SHP77 treated with DMSO at 0.1 percent for 48 hours (cell line): ENCODE measurements around the gene ITIH1.
"Not testable (repeated sequence)": the region's sequence is repeated elsewhere in the genome, so short reads cannot be mapped to it uniquely, and the experiment has no call there.

Experiments
- DNase-seq: peaks from one replicate; lab custom pipeline; 2025; lab: John Stamatoyannopoulos, UW

ITIH1 gene

DNA sequence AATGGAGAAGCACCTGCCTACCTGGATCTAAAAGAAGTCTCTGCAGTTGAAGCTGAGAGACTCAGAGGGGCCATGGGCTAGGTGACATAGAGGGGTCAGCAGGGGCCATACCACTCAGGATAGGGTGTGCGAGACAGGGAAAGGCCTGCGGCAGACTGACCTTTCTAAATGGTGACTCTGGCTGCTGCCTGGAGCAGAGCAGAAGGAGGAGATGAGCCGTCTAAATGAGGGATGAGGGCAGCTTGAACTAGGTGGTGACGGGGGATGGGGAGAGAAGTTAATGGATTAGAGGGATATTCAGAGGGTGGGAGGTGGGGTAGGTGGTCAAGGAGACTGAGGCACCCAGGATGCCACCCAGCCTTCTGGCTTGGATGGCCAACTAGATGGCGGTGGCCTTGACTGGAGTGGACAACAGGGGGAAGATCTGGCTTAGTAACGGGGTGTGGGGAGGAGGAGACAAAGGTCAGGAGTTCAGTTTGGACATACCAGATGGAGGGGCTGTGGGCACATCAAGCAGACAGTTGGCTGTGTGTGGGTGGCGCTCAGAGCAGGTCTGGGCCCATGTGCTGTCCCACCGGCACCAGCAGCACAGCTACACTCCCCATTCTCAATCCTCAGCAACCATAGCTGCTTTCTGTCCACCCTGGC, 3.2 kb upstream of the ITIH1 start:
- no peak for DNase-seq

DNA sequence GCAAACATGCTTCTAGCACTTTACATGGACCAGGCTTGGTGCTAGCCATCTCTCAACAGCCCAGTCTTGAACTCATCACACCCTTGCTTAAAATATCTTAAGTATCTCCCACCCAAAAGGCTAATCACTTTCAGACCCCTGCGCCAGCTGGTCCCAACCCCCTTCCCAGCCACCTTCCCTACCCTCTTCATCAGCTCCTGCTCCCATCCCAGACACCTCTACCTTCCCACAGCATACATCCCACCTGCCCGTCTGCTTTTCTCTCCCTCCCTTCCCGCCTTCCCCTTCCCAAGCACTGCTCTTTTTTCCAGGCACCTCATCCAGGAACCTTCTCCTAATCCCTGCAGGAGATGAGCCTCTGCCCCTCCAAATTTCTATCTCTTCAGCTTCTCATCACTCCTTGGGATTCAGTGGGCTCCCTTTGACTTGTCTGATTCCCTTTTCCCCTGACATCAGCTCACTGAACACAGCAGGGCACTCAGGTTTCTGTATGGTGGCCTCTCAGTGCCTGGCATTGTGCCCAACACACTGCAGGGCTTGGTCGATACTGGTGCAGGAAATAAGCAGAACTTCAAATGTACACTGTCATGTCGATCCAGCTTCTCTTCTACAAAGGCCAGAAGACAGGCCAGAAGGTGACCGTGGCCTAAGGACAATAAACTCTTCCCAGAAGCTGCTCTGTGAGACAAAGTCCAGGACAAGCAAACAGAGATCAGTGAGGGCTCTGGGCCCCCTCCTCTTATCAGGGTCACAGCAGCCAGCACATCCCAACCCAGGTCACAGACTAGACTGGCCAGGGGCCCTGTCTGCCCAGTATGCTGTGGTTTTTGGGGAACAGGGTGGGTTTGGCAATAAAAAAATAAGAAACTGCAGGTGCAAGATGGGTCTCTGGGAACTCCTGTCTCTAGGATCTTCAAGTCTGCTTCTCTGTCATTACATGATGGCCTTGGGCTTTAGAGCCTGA, 2.2 kb upstream of the ITIH1 start:
- no peak for DNase-seq

DNA sequence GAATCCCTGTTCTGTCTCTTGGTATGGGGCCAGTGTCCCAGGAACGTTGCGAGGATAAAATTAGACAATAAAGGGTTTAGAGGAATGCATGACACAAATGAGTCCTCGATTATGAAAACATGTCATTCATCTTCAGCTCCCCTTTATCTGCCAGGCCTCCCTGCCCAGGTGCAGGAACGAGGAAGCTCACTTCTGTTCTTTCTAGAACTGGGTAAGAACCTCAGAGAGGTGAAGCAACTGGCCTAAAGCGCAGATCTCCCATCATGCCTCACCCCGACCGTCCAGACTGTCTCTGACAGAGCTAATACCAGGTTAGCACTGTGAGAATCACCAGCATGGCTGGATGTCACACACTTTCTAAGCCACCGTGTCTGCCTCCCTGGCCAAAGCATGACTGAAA, 1.5 kb upstream of the ITIH1 start:
- no peak for DNase-seq

DNA sequence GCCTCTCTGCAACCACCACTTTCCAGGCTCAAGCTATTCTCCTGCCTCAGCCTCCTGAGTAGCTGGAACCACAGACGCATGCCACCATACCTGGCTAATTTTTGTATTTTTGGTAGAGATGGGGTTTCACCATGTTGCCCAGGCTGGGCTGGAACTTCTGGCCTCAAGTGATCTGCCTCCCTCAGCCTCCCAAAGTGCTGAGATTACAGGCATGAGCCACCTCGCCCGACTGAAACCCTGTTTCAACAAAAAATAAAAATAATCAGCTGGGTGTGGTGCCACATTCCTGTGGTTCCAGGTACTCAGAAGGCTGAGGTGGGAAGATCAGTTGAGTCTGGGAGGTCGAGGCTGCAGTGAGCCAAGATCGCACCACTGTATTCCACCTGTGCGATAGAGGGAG, 913 bp upstream of the ITIH1 start:
- DNase-seq: not testable (repeated sequence)

DNA sequence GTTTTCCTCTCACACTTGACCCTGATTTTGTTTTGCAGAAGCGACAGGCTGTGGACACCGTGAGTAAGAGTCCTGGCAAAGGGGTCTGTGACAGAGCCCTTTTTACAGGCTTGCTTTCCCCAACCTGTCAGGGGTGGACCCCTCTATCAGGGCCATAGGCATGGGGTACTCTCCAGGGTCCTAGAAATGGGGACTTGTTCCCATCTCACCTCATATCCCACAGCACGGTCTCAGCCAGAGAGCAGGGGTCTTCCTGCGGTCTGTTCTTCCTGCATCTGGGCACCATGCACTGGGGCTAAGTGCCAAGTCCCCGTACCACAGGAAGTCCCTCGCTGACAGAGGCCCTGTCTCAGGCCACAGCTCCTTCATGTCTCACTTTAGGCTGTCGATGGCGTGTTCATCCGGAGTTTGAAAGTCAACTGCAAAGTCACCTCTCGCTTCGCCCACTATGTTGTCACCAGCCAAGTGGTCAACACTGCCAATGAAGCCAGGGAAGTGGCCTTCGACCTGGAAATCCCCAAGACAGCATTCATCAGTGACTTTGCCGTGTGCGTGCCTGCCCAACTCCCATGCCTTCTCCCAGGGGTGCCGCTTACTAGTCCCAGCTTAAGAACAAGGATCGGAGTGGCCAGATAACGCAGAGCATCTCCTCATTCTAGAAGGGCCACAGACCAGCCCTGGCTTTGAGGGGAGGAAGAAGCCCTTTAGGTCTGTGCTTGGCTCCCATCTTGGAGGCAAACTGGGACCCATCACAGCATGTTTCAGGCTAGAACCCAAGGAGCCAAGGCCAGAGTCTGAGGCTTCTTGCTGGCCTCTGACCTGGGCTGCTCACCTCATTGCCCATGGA, 783 bp downstream of the ITIH1 start:
- no peak for DNase-seq

DNA sequence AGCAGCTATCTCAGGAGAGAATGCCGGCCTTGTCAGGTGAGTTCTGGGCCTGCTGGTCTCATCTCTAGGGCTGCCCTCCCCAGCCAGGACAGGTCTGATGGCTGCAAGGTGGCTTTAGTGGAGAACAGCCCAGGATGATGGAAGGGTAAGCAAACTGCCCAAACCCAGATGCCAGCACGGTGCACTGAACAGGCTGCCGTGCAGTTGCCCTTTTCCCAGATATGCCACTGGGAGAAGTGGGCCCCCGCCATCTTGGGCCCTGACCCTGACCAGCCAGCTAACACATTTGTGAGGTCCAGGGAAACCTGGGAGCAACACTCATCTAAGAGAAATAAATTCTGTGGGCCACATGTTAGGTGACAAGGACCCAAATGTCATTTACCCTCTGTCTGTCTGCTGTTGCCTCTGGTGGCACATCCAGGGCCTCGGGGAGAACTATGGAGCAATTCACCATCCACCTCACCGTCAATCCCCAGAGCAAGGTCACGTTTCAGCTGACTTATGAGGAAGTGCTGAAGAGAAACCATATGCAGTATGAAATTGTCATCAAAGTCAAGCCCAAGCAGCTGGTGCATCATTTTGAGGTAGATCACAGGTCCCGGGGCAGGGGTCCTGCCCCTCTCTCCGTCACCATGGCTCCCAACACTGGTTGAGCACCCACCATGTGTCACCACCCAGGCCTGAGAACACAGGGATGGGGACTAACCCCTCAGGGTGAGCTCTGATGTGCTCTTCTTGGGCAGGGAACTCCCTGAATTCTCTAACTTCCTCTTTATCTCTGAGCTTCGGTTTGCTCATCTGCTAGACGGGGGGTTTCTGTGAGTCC, 1.8 kb downstream of the ITIH1 start:
- DNase-seq: no peak

DNA sequence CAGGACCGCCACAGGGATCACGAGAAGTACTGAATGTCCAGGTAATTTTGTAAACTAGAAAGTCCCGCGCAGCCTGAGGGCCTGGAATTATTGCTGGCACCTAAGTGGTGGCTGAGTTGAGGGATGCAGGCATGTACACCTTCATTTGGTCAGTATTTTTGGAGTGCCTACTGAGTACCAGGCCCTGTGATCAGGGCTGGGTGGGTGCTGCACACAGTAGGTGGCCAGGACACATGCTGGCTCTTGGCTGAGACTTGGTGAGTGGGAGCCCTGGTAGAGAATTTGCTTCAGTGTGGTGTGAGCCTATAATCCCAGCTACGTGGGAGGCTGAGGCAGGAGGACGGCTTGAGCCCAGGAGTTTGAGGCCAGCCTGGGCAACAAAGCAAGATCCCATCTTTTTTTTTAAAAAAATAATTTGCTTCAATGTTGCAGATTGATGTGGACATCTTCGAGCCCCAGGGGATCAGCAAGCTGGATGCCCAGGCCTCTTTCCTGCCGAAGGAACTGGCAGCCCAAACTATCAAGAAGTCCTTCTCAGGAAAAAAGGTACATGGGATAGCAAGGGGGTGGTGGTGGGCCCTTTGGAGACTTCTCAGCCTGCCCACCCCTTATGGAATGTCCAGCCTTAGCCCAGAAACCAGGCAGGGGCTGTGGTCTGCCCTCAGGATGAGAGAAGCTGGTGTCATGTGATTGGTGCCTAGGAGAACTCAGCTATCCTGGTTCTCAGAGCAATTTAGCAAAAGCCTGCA, 2.6 kb downstream of the ITIH1 start:
- no peak for DNase-seq

DNA sequence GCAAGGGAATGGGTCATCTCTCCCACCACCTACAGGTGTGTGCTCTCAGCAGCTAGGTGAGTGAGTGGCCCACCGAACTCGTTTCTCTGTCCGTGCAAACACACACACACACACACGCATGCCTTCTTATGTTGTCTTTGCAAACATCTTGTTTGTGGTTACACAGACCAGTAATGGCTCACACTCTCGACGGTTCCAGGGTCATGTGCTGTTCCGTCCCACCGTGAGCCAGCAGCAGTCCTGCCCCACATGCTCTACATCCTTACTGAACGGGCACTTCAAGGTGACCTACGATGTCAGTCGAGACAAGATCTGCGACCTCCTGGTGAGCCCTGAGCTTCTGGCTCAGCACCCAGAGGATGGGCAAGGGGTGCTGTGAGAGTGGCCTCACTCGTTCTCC, 4.3 kb downstream of the ITIH1 start:
- DNase-seq: no peak

DNA sequence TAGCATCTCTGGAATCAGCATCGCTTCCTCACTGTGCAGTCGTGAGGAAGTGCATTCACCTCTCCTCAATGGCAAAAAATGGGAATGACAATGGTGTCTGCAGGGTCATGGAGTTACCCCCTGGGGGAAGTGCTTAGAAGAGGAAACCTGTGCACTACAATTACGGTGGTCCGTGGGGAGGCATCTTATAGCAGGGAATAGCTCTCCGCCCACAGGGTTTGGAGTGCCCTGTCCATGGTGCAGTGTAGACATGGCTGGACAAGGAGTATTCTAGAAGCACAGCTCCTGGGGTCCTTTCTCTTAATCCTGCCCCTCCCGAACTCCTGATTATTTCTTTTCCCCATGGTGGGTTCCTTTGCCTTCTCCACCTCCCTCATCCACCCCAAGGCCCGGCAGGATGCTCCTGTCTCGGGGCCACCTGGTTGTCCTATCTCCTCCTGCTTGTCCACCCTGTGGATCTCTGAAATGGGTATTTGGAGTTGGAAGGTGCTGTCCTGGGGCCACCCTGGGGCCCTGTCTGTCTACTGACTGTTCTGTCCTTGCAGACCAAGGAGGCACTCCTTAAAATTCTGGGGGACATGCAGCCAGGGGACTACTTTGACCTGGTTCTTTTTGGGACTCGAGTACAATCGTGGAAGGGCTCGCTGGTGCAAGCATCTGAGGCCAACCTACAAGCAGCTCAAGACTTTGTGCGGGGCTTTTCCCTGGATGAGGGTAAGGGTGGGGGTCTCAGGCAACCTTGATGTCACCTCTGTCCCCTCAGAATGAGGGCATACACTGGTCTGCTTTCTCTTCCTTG, 5.2 kb downstream of the ITIH1 start:
- DNase-seq: no peak

DNA sequence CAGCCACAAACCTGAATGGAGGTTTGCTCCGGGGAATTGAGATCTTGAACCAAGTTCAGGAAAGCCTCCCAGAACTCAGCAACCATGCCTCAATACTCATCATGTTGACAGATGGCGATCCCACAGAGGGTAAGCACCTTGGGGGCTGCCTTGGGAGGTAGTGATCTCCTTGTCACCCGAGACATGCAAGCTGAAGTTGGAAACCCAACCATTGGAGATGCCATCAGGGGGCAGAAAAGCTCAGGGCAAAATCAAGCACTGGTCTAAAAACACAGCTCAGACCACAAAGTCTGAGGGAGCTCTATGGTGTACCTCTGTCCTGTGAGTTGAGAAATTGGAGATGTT, 5.8 kb downstream of the ITIH1 start:
- no peak for DNase-seq

DNA sequence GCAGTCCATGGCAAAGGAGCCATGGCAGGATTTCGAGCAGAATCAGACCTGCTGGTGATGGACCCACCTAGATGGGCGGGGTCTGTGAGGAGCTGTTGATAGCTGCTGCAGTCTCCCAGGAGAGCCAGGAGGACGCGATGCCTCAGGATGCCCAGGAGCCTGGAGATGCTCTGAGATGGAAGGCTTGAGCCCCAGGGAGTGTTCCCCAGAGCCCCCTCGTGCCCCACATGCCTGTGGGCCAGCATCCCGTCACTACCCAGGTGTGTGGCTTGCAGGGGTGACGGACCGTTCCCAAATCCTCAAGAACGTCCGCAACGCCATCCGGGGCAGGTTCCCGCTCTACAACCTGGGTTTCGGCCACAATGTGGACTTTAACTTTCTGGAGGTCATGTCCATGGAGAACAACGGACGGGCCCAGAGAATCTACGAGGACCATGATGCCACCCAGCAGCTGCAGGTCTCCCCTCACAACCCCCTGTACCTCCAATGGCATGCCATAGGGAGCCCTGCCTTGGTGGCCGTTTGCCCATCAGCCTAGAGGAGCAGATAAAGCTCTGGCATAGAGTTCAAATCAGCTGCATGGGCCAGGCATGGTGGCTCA, 6.7 kb downstream of the ITIH1 start:
- no peak for DNase-seq

DNA sequence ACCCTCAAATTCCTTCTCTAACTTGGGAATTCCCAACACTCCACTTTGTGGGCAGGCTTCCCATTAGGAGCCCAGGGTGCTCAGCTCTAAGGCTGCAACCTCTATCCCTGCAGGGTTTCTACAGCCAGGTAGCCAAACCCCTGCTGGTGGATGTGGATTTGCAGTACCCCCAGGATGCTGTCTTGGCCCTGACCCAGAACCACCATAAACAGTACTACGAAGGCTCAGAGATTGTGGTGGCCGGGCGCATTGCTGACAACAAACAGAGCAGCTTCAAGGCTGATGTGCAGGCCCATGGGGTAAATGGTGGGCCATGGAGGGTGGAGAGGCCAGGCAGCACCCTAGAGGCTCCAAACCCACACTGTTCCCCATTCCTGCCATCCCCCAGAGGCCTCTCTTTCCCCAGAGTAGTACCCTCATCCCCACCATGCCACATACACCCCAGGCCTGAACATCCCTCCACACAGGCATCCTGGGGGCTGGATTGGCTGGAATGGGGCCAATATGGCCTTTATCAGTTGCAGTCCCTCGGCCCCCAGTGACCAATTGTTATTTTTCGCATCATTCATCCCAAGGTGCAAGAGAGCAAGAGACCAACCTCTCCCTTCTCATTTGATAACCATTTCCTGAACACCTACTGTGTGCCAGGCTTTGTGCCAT, 7.7 kb downstream of the ITIH1 start:
- no peak for DNase-seq

DNA sequence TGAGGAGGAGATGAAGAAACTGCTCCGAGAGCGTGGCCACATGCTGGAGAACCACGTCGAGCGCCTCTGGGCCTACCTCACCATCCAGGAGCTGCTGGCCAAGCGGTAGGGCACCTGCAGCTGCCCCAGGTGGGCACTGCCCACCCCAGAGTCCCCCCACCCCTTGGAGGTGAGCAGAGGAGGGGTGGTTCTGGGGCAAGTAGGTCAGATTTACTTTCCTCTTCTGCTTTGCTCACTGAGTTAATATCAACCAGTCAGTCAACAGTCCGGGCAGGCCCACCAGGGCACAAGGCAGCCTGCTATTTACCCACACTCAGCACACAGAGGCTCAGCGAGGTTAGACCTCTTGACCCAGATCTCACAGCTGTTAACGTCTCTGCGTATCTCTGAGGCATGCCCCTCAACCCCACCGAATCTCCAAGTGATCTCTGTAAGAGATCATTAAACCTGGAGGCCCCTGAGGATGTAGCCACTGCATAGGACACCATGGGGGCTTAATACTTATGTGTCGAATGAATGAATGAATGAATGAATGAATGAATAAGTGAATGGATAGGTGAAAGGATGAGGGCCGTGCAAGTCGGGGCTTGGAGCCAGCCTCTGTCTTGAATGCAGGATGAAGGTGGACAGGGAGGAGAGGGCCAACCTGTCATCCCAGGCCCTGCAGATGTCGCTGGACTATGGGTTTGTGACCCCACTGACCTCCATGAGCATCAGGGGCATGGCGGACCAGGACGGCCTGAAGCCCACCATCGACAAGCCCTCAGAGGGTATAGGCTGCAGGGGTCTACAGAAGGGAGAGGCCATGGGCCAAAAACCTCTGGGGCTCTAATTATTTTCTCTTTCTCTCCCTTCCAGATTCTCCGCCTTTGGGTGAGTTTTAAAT, 9.2 kb downstream of the ITIH1 start:
- DNase-seq: no peak

DNA sequence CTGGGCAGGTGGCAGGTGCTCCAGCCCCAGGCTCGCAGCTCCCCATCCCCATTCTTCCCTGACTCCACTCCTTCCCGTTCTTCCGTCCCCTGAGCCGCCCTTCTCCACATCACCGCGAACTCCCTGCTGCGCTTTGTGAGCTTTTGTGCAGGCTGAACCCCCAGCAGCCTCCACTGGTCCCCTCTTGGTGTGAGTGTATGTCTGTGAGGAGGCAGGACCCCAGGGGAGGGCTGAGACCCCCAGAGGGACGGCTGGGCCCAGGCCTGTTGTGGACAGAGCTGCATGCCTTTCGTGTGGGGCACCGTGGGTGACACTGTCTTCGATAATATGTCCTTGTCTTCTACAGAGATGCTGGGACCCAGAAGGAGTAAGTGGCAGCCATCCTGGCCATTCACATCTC, 9.8 kb downstream of the ITIH1 start:
- no peak for DNase-seq

DNA sequence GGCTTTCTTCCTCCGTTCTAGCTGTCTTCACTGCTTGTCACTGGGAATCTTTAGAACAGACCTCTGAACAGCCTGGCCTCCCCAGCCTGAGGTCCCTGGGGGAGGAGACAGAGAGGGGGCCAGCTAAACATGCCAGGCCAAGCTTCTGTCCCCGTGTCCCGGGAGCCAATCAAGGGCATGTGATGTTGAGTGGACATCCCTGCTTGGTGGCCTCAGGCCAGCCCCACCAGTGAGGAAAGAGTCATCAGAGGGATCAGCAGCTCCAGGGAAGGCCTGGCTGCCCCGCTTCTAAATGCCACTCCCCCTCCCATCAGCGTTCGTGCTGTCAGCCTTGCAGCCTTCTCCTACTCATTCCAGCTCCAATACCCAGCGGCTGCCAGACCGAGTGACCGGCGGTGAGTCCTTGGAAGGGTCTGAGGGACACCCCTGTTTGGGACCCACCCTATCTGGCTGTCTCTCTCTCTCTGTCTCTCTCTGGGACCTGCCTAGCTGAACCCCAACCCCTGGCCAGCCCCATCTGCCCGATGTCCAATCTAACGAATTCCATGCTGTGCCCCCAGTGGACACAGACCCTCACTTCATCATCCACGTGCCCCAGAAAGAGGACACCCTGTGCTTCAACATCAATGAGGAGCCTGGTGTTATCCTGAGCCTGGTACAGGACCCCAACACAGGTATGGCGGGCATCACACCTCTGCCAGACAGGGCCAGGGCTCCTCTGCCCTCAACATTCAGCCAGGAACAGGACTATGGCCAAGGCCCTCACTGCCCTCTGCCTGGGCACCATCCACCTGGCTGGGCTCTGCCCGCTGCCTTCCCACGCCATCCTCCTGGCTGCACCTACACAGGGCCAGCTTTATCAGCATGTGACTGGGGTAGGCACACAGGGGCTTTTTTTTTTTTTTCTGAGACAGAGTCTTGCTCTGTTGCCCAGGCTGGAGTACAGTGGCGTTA, 10.6 kb downstream of the ITIH1 start:
- no peak for DNase-seq

DNA sequence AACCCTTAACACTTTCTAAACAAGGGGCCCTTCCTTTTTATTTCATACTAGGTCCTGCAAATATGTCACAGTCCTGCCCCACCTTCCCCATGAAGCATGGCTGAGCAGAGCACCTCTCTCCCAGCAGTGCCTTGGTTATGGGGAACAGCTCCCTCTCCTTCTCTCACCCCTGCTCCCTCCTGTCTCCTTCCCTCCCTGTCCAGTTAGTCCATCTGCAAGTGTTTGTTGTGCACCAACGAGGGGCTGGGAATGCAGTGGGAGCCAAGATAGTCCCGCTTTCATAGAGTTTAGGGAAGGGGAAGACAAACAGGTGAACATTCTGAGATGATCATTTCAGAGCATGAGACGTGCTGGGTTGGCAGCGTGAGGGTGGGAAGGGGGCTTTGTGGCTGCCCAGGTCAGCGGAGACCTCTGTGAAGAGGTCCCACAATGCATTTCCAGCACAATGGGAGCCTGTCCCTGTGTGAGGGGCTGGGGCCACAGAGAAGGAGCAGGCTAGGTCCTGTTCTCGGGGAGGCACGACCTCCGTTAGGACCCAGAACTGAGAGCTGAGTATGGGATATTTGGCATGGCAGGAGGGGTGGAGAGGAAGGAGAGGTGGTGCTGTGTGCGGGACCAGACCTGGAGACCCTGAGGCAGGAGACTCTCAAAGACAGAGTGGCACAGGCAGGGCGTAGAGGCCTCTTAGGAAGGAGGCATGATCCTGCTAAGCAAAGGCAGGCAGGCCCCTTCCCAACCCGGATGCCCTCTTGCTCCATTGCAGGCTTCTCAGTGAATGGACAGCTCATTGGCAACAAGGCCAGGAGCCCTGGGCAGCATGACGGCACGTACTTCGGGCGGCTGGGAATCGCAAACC, 11.7 kb downstream of the ITIH1 start:
- no peak for DNase-seq
